ENCODE results near the gene XRCC1.

GRCh38 chr19:43595605-43595998, 20.3 kb upstream of the XRCC1 start:
- TF ChIP-seq CTCF (IDR thresholded peaks at IDR 0.05 in 4 of 5, conservative IDR thresholded peaks at IDR 0.05 in 1 of 5) (no peak), POLR2A (IDR thresholded peaks at IDR 0.05) (no peak)
